Stimulated activated CD4-positive, alpha-beta T cell treated with anti-CD3 and anti-CD28 coated beads, Interleukin-15, amount 100 ng/mL, for 48 hours (primary cell): Measurements from ENCODE around the gene WASF2.
"Not testable (repeated sequence)": the region's sequence is repeated elsewhere in the genome, so short reads cannot be mapped to it uniquely, and the experiment has no call there.

Source experiments
- DNase-seq, 2 donors: peaks; one replicate each; pipeline ENCODE4 v3.0.0-alpha.2; 2020; ENCODE audit warnings: low read depth in 2 of 2

WASF2 gene

GRCh38 chr1:27489973-27490741 is at the start of gene WASF2:
TSS of gene WASF2 (minus strand) at chr1:27490167. CDS start at chr1:27428890, 61,277 bp downstream.
- DNase-seq, result peak; percentile 96 to 97

DNA sequence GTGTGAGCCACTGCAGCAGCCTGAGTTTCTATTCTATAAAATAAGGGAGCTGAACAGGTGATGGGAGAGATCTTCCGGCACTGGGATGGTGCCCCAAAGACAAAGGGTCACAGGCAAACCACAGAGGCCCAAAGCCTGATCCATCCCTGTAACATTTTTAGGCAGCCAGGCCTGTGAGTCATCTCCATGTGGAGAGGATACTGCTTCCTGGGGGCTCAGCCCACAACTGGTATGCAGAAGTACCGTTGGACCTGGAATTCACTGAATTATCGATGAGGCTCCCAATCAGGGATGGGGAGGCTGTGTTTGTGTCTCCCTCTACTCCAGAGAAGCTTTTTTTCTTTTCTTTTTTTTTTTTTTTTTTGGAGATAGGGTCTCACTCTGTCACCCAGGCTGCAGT is 48.8 kb upstream of the WASF2 start:
- DNase-seq, result no peak

- DNase-seq, result not testable (repeated sequence)
Observed at GRCh38 chr1:27538305-27538676, 48.3 kb upstream of the WASF2 start.

GRCh38 chr1:27536767-27537166 is 46.8 kb upstream of the WASF2 start:
- DNase-seq, result no peak

GRCh38 chr1:27536010-27536757 is 46.2 kb upstream of the WASF2 start:
- no peak for DNase-seq

GRCh38 chr1:27535386-27535785 is 45.4 kb upstream of the WASF2 start:
- DNase-seq, result no peak

GRCh38 chr1:27531959-27532685 is 42.2 kb upstream of the WASF2 start:
- no peak for DNase-seq

DNA sequence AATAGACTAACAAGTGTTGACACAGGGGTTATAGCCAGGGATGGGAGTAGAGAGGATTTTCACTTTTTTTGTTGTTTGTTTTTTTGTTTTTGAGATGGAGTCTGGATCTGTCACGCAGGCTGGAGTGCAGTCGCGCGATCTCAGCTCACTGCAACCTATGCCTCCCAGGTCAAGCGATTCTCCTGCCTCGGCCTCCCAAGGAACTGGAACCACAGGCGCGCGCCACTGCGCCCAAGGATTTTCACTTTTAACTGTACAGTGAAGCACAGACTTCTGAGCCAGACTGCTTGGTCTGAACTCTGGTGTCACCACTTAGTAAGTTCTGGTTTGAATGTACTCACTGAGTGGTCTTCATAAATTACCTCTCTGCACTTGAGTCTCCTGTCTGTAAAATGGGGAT is 40.2 kb upstream of the WASF2 start:
- DNase-seq, result no peak

GRCh38 chr1:27529704-27530018 is 39.7 kb upstream of the WASF2 start:
- DNase-seq, result no peak

DNA sequence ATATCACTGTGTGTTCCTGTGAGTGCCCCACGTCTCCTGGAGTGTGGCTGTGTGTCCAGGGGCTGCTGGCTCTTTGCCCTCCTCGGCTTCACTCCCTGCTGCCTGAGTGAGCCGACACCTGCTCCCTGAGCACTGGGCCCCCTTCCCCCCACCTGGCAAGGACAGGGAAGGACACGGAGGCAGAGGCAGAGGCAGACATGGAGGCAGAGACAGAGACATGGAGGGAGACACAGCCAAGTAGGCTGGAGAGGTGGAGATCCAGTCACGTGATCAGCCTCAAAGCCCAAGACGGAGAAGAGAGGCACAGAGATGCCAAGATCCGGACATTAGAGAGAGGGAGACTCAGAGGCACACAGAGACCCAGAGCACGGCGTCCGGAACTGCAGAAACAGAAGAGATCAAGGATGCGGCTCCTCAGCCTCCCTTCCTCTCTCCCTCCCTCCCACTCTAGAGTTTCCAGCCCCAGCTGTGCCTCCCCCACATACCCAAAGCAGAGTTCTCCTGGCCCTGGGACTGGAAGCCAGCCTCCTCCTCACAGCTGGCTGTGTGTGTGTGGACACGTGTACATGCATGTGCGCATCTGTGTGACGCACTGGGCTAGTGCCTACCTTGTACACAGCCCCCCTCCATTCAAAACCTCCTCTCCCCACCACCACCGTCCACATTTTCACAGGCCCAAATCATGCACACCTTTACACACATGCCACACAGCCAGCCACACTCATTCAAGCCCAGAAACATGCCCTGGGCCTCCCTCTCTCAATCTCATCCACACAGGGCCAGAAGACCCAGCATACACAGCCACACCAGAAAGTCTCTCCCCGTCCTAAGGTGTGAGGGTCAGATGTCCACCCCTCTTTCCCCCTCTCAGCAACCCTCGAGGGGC is 39.1 kb upstream of the WASF2 start:
- DNase-seq, result no peak

- peak in 1 of 2 donors; percentile 47 for DNase-seq
Observed at GRCh38 chr1:27527890-27528817, 38.2 kb upstream of the WASF2 start.

DNA sequence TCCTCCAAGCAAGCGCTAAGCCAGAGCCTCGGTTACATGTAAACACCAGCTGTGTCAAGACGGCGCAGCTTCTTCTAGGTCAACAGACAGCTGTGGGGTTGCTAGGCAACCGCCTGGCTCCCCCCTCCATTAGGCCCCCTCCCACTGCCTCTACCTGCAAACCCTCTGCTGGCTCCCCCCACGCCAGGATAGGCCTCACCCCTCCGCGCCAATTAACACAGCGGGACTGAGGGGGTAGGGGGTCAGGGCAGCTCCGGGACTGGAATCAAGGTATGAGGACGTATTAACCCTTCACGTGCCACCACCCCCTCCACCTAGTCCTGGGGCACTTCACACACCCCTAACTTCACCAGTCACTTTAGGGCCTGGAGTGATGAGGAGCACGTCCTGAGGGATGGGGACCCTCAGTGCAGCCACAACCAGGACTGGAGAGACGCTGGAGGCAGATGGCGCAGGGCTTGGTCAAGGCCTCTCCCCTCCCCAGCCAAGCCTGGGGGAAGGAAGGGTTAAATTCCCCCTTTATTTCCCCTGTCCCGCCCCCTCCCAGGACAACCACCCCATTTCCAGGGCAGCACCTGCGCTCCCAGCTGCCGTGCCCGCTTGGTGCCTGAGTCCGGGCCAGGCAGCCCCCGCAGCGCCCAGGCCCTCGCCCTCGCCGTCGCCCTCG is 37.4 kb upstream of the WASF2 start:
- DNase-seq, result peak in 1 of 2 donors; percentile 10

DNA sequence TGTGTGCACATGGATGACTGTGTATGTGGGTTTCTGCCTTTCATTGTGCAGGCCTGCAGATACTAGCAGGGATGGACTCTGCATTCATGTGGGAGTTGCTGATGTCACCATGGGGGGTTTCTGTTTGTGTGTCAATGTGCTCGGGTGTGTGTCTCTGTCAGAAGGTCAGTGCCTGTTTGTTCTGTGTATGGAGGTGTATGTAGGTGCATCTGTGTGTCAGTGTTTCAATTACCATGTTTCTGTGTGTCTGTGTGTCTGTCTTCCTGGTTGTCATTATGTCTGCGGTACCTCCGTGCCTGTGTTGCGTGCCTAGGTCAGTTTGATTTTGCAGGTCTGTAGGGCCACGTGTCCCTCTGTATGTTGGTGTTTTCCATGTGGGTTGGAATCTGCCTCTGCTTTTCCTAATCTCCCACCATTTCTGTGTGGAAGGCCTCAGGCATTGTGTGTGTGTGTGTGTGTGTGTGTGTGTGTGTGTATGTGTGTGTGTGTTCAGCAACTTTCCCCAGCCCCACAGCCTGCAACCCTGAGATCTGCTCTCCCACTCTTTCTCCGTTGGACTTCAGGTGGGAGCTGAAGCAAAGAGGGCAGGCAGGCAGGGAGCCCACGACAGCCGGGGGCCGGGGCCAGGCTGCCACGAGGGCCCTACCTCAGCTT is 36.7 kb upstream of the WASF2 start:
- DNase-seq, result peak in 1 of 2 donors; percentile 27

- DNase-seq, result peak in 1 of 2 donors; percentile 66
Observed at GRCh38 chr1:27525296-27526272, 35.6 kb upstream of the WASF2 start.

DNA sequence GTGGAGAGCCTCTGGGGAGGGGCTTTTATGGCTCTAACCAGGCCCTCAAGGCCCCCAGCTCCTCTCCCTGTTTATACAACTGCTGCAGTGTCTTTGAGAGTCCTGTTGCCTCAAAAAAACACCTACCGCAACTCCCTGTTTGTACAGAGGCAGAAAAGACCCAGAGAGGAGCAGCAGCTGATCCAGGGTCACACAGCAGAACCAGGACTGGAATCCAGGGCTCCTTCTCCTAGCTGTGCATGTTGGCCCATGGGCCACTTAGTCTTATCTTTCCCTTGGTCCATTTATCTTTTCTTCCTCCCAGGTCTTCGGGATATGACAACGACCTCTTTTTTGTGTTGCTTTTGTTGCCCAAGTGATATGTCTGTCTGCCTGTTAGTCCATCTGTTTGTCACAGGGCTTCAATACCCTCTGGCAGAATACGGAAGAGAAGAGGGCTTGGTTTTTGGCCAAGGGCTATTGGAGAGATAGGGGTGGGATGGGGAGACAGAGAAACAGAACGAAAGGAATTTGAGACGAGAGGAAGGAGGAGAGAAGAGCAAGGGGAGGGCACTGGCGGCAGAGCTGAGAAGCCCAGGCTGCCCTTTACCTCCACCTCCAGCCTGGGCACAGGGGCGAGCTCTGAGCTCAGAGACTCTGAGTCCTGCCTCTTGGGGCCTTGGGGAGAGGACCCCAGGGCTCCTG is 33.5 kb upstream of the WASF2 start:
- DNase-seq, result no peak

GRCh38 chr1:27522432-27523336 is 32.7 kb upstream of the WASF2 start:
- peak in 1 of 2 donors; percentile 59 for DNase-seq
